ENCODE results near the gene FOXP1. TPM values are rescaled to one million over a fixed set of nuclear protein-coding genes. Genes with fewer than 3 reads are reported as not detected.

The FOXP1 gene
- total RNA-seq, 1 donor from 2014 or later = 74.2 TPM

DNA sequence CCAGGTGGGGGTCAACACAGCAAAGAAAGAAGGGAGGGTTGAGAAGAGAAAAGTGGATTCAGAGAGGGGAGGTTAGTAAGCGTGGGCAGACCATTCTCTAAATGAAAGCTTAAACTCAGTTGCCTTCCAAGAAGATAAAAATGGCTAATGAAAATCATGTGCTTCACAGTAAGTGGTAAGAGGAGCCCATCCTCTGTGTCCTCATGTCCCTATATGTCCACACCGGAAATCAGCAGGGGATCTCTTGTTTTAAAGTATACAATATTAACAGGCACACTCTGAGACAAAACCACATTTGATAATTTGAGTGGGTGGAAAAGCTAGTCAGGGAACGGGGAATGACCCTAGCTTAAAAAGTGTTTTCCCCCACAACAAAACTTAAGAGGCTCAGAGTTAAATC is 4.4 kb upstream of the FOXP1 start:
- DNase-seq (ENCODE audit: low spot score) = no peak

DNA sequence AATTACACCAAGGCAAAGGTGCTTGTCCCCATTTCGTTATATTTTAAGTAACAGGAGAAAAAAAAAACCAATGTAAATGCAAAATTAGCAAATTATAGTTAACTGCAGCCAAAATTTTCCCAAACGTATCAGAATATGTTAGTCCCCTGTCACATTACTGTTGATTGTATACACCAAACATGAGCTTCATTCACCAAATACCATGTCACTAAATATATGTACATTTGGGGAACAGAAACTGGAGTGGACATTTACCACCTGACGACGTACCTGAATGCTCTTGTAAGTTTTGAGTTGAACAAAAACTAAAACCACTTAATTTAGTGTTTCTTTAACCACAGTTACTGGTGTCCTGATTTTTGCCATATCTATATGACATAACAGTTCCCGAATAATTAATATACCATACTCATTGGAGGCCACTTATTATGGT is 3.3 kb upstream of the FOXP1 start:
- no peak for DNase-seq (ENCODE audit: low spot score)

DNA sequence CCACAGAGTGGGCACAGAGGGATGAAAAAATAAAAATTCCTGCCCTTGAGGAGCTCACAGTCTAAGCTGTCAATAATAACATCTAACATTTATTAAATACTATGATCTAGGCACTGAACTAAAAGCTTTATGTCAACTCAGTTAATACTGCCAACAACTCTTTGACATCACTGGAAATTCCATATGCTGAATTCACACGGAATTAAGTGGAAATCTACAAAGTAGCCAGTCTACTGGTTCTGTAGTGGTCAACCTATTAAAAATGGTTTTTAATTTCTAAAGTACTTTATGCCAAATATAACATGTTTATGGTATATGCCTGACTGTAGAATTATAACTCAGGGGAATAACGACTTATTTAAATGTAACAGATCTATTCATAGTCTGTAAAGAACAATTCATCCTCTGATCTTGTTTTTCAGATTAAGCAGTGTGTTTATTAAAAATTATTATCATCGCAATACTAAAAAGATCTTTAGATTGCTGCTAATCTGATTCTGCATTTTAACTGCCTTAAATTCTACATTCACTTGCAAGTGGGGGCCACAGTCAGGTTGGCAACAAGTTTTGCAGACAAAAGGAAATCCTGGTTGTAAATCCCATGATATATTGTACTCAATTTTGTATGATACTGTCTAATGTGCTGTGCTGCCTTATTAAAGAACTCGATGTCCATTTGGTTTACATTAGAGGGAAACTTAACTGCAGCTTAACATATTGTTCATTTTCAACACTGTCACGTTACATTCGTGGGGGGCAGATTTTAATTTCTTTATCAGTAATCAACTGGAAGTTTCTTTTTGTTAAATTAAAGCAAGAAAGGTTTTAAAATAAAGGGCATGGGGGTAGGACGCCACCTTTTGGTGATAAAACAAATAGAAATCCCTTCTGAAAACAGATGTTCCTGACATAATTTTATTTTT is 2.6 kb upstream of the FOXP1 start:
- no peak for DNase-seq (ENCODE audit: low spot score)

DNA sequence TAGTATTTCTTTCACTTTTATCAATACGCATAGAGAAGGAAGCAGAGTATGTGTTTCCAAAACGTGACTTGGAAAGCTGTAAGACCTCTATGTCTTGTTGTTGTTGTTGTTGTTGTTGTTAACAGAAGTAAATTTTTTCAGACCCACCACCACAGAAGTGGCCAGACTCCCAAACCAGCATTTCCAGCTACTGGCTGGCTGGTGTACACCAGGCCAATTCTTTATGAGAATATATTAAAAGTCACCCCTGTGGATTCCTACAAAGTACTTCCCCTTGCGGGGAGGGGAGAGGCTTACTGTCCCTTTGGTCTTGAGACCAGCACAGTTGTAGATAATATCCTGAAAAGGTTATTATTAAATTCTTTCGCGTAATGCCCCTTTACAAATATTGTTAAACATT is 1.6 kb upstream of the FOXP1 start:
- DNase-seq (ENCODE audit: low spot score) = no peak

DNA sequence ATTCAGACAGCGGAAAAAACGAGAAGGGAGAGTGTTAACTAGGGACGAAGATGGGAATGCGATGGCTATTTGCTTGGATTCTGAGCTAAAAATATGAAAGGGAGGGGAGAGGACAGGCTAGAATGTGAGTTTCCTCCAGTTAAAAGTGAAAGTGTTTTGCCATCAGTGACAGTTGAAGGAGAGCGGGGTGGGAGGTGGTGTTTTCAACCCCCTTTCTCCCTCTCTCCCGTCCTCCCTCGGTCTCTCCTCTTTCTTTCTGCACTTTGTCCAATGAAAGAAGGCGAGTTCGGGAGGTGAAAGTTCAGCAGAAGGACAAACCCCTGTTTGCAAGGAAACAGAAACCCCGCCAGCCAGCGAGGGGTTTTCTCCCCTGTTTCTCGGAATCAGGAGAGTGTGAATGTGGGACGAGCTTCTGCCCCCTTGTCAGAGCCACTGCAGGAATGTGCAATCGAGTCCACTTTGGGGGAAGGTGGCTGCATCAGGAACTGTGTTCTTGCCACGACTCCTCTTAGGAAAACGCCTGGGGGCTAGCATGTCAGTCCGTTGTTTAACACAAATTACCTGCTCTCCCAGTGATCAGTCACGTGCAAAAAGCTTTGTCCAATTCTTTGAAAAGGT is 975 bp upstream of the FOXP1 start:
- DNase-seq (ENCODE audit: low spot score) = no peak

DNA sequence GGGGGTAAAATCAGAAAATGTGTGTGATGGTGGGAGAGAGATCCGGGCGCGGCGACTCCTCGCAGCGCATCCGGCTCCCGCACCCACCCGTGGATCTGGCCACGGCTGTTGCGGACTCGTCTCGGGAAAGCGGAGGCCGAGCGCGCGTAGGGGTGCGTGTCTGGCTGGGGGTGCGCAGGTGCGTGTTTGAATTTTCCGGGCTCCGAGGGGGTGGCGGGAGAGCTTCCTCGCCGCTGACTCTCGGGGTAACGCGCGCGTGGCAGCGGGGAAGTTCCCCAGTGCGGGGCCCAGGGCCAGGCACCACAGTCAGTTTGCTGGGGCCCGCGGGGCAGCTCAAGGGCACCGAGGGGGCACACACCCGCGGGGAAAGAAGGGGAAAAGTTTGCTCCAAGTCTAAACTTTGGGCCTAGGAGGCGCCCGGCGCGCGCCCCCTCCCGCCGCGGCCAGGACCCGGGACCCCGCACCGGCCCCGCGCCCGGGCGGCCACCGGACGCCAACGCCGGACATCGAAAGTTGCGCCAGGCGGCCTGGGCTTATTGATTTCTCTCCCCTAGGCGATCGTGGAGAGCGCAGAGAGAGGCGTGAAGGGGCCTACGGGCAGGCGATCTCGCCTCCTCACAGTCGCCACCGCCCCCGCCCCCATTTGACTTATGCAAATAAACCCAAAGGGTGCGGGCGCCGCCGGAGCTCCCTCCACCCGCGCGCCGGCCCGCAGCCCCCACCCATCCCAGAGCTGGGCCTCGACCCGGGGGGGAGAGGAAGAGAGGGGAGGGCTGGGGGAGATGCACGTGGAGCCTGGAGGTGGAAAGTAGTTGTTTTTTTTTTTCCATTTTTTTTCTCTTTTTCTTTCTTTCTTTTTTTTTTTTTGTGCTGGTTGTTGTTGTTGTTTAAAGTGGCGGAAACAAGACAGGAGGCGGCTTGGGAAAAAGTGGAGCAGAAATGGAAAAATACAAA is 639 bp downstream of the FOXP1 start:
- DNase-seq (ENCODE audit: low spot score) = peak; percentile 92

DNA sequence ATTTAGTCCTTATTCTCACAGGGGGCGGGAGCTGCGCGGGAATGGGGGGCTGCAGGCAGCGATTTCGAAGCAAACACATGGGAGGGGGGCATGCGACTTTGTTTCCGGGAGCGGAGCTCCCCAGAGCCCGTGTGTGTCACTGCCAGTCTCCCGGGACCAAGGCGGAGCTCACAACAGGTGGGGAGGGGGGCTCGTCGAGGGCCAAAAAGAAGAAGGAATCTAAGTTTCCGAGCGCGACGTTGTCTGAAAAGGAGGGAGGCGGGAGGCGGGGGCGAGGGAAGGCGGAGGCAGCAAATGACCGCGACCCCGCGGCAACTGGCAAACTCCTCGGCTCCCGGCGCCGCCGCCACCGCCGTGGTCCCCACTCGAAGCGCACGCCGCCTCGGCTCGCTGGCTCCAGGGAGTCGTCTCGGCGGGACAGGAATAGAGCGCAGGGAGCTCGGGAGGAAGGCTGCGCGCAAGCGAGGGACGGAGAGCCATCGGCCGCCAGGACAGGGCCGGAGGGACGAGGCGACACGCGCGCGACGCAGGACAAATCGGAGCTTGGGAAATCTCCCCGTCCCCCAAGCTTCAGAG is 1.4 kb downstream of the FOXP1 start:
- peak; percentile 93 for DNase-seq (ENCODE audit: low spot score)

DNA sequence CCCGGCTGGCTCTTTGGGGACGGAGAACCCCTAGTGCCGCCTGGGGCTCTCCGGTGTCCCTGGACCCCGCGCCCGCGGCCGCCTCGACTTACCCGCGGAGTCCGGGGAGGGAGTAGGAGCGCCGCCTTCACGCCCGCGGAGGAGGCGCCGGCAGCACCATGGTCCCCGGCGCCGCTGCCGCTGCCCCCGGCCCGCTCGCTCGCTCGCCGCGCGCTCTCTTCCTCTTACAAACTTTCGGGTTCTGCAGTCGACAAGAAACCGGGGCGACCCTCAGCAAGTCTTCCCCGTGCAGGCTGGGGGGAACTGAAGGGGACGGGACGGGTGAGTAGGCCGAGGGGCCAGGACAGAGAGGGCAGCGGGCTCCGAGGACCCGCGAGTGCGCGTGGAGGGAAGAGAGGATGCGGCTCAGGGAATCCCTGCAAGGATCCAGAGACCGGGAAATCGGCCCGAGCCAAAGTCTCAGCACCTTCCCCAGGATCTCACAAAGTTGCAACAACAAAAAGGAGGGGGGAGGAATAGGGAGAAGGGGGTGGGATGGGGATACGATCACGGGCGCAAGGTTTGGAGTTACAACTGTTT is 2.0 kb downstream of the FOXP1 start:
- no peak for DNase-seq (ENCODE audit: low spot score)

DNA sequence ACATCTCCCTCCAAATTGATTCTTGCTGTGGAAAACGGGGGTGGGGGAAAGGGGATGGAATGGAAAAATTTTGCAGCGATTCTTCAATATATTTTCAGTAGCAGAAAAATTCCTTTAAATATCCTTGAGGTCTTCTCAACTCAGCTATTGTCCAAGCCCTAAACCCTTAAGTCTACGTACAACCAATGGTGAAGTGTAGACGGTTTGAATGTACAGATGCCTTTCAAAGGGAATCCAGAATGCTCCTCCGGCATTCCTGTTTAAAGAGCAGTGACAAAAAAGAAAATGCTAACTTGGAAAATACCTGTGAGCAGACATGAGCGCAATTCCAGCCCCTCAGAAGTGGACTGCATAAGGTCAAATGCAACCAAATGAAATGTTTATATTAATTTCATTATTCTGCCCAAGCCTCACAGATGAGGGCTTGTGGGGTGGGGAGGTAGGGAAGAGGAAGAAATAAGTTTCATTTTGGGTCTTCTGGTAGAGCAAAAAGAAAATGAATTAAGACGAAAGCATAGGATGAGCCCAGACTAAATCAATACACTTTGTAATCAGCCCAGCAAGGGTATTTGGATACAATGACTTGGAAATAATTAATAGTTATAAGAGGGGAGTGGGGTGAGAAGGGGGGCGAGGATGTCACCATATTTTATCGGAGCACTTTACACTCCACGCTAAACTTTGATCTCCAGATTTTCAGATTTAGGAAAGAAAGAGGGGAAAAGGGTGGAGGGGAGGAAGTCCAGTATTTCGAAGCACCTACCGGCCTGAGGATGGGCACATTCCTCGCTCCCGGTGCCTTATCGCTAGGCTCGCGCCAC is 2.7 kb downstream of the FOXP1 start:
- no peak for DNase-seq (ENCODE audit: low spot score)

DNA sequence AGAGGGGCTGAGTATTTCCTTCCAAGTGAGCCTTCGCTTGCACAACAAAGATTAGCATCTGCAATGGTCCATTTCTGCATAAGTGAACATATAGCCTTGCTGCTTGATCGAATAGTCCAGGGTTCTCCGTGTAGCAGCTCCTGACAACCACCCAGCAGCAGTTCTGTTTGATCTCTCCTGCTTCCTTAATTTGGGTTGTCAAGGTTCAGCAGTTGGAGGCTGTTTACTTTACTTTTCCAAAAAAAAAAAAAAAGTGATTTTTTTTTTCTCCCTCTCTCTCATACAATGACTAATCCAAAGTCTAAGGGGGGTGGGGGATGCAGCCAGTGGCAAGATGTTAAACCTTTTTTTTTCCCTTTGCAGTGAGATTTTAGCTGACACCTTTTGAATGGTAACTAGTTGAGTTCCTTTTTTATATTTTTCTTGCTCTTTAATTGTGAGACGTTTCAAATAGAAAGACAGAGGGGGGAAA is 3.6 kb downstream of the FOXP1 start:
- DNase-seq (ENCODE audit: low spot score) = no peak

DNA sequence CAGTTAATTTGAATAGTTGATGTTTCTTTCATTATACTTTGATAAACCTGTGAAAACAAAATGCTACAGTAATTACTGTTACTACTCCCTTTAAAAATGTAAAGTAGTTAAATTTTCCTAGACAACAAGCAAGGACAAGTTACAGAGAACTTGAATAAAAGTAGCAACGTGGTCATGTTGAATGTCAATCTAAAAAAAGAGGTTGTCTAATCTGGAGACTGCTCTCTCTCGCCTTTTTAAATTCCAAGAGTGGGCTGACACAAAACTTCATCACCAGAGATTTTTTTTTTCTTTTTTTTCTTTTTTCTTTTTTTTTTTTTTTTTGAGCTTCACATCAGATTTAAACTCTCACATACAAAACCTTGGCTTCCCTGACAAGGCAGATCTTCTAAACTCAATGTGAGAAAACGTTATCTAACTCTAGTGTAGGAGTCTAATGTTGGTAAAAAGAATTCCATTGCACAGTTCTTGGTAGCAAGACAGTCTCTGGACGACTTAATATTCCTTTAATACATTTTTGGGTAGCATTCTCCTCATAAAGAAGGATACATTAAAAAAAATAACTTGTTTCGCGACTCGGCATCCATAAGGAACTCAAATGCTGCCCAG is 4.1 kb downstream of the FOXP1 start:
- no peak for DNase-seq (ENCODE audit: low spot score)

DNA sequence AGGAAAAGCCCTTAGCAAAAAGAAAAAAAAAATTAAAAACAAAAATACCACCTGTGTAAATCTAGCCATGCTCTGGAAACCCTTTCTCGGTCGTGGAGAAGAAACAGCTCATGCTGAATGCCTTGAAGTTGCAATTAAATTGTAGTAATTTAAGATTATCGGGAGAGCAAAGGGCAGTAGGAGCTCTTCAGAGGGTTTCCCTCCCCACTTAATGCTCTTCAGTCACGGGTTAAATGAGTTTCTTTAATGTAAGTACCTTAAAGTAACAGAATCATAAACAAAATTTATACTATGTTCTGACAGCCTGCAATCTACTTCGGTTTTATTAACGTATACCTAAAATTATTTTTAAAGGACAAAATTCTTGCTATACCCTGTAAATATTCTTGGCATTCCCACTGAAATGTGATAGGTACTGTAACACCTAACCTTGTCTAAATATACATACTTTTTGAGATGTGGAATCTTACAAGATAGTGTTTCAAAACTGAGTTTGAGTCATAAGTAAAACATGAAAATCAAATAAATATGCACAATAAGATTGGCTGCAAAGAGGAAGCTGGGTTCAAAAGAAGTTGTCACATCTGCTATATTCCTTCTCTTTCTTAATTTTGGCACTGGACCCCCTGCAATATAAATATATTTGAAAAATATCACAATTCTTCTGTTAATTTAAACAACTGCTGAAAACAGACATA is 5.3 kb downstream of the FOXP1 start:
- no peak for DNase-seq (ENCODE audit: low spot score)

DNA sequence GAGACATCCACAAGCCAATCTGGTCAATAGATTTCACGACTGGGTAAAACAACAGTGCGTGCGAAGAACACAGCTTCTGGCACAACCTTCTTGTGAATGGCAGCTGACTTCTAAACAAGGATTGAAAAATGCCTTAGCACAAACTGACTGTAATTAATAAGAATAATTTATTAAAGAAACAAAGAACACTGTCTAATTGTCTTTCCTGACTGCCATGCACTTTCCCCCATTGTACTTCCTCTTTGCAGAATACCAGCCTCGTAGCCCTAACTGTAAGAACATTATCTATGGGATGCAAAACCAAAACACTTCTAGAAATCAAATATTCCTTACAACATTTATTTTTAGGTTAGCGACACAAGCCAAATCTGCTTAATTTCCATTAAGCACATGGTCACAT is 6.5 kb downstream of the FOXP1 start:
- DNase-seq (ENCODE audit: low spot score) = no peak

DNA sequence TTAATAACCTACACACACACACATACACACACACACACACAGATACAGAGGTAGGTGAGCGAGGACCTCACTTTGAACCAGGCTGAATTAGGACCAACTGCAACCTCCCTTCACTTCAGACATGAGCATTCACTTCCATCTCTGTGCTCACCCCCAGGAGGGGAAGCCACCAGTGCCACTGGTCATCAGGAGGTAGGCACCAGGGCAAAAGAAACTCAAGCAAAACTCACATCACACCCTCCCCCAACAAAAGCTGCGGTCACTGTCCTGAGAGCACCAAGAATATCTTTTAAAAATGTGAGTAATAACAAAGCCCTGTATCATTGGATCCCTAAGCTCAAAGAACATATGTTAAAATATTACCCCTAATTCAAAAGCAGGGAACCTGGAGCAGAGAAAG is 8.1 kb downstream of the FOXP1 start:
- DNase-seq (ENCODE audit: low spot score) = no peak

DNA sequence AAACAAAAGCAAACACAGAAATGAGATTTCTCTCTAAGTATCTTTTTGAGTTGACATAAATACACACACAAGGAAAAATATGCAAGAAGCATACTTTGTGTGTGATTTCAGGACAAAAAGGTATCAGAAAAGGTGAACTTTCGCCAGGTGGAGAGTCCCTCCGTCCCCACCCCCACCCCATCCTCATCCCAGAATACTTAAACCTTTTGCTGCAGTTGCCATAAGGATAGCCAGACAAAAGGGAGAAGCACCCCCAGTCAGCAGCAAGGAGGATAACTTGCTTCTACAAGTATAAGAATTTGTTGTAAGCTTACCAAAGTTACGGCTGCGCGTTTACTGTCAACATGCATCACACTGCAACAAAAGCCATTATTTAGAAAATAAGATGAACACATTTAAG is 10.3 kb downstream of the FOXP1 start:
- no peak for DNase-seq (ENCODE audit: low spot score)

DNA sequence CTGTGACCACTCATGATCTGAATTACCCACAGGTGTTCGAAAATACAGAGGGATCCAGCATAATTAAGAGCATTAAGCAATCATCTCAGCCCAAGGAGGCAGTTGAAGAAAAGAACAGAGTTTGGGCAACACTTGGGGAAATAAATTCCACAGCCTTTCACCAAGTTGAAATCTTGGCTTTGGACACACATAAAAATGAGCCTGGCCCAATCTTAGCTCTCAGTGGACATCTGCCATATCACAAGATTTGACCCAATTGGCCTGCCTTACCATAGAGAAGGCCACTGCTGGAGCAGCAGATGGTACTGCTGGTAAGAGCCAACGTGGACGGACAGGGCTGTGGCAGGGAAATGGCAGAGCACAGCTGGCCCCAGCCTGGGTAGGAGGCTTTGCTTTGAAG is 13.0 kb downstream of the FOXP1 start:
- no peak for DNase-seq (ENCODE audit: low spot score)

DNA sequence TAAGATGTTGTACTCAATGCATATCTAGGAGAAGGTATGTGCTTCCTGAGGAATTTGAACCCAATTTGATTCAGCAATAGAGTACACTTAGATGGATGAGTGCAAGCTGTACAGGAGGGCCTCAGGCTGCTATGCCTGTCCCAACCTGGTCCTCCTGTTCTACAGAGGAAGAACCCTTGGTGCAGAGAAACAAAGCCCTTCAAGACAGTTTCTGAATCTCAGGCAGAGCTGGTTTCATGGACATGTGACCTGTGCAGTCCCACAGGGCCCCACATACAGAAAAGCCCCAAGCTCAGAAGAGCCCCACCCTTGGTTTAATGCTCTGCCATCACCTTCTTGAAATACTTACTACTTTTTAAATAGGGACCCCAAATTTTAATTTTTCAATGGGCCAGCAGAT is 15.3 kb downstream of the FOXP1 start:
- no peak for DNase-seq (ENCODE audit: low spot score)

DNA sequence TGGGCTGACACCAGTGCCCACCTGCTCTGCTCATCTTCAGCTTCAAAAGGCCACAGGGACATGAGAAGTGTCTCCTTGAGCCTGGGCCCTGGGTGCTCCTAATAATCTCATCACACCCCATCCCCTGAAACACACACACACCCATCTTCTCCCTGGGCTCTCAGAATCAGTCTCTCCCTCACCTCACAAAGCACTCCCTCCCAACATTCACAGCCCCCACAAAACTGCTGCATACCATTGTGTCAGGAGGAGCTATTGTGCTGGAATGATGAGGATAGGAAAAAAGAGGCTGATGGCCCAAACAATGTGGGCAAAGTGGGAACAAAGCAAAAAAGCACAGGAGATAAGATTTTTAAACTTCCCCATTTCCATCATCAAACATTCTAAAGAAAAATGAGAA is 16.8 kb downstream of the FOXP1 start:
- DNase-seq (ENCODE audit: low spot score) = no peak

DNA sequence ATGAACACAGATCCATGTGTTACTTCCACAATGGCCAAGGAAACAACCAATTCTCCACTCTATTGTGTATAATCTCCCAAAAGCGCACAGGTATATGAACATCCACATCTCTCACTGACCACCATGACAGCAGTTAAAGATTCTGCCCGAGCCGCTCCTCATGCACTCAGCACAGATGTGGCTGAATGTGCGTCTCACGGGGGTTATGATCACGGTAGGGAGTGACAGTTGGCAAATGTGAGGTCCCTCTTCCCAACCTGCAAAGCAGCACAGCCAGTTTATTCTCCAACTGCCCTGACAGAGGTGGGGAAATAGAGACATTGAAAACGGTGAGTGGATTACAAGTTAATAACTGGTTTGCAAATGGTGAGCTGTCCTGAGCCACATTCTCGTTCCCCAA is 17.6 kb downstream of the FOXP1 start:
- no peak for DNase-seq (ENCODE audit: low spot score)

All from mesenteric fat pad (tissue), 1 donor.